ENCODE data around the gene RDH13.
"Not testable (repeated sequence)": the region's sequence is repeated elsewhere in the genome, so short reads cannot be mapped to it uniquely, and the experiment has no call there.

Gene RDH13

DNA sequence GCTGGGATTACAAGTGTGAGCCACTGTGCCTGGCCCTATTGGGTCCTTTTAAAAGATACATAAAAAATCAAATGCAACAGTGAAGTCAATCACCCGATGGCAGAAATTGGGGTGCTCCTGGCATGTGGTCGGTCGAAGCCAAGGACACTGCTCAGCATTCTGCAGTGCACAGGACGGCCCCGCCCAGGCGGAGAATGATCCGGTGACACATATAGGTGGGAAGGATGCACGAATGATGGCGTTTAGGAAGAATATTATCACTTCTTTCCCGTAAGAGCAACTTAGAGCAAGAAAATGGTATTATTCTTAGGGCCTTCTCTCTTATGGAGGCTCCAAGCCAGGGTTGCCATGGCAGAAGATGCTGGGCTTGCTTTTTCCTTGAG lies 21.7 kb downstream of the RDH13 start:
- Histone ChIP-seq H3K9ac (ENCODE audit: low read length) (no peak overlapping the region), H3K9me3 (ENCODE audit: control insufficient read depth, insufficient read depth, low read depth, low read length) (no peaks in the 10 kb centered on the region), H3K27me3 (ENCODE audit: control insufficient read depth, insufficient read depth, low read length) (no peaks in the 10 kb centered on the region), H3K4me3 (ENCODE audit: low read depth, low read length) (no peak overlapping the region), H3K4me1 (ENCODE audit: control insufficient read depth, insufficient read depth, low read length) (no peaks in the 10 kb centered on the region), H3K27ac (ENCODE audit: low read depth, low read length) (no peak overlapping the region), H3K36me3 (ENCODE audit: control insufficient read depth, insufficient read depth, low read length) (peaks cover 49% of the 10 kb centered on the region)

DNA sequence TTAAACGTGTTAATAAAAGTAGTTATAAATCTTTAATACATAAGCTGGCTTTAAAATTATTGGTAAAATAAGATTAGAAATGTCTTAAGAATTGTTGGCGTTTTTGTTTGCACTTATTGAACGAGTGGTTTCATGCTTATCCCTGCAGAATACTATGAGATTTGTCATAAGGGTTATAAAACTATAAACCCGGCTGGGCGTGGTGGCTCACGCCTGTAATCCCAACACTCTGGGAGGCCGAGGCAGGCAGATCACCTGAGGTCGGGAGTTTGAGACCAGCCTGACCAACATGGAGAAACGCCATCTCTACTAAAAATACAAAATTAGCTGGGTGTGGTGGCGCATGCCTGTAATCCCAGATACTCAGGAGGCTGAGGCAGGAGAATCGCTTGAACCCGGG lies 22.3 kb downstream of the RDH13 start:
- H3K9ac ChIP-seq (ENCODE audit: low read length); H3K4me3 ChIP-seq (ENCODE audit: low read depth, low read length); H3K27ac ChIP-seq (ENCODE audit: low read depth, low read length); H3K4me1 ChIP-seq (ENCODE audit: control insufficient read depth, insufficient read depth, low read length); H3K27me3 ChIP-seq (ENCODE audit: control insufficient read depth, insufficient read depth, low read length); H3K9me3 ChIP-seq (ENCODE audit: control insufficient read depth, insufficient read depth, low read depth, low read length): not testable (repeated sequence)
- peaks cover 49% of the 10 kb centered on the region for H3K36me3 ChIP-seq (ENCODE audit: control insufficient read depth, insufficient read depth, low read length)

DNA sequence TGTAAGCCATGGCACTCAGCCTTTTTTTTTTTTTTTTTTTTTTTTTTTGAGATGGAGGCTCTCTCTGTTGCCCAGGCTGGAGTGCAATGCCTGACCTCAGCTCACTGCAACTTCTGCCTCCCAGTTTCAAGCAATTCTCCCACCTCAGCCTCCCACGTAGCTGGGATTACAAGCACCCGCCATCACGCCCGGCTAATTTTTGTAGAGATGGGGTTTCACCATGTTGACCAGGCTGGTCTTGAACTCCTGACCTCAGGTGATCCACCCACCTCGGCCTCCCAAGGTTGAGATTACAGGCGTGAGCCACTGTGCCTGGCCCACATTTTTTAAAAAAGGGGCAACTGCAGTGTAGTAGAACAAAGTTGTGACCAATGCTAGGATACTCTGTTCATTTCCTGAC lies 25.3 kb downstream of the RDH13 start:
- not testable (repeated sequence) for H3K27me3 ChIP-seq (ENCODE audit: control insufficient read depth, insufficient read depth, low read length); H3K9me3 ChIP-seq (ENCODE audit: control insufficient read depth, insufficient read depth, low read depth, low read length); H3K27ac ChIP-seq (ENCODE audit: low read depth, low read length); H3K4me3 ChIP-seq (ENCODE audit: low read depth, low read length); H3K9ac ChIP-seq (ENCODE audit: low read length); H3K4me1 ChIP-seq (ENCODE audit: control insufficient read depth, insufficient read depth, low read length)
- peaks cover 35% of the 10 kb centered on the region for H3K36me3 ChIP-seq (ENCODE audit: control insufficient read depth, insufficient read depth, low read length)

DNA sequence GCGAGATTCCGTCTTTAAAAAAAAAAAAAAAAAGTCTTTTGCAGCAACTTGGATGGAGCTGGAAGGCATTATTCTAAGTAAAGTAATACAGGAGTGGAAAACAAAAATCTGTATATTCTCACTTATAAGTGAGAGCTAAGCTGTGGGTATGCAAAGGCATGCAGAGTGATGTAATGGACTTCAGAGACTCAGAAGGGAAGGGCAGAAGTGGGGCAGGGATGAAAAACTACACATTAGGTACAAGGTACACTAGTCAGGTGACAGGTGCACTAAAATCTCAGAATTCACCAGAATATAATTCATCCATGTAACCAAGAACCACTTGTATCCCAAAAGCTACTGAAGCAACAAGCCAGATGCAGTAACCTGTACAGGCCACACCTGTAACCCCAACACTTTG lies 26.9 kb downstream of the RDH13 start:
- H3K27ac ChIP-seq (ENCODE audit: low read depth, low read length): no peak overlapping the region
- H3K4me3 ChIP-seq (ENCODE audit: low read depth, low read length): no peak overlapping the region

DNA sequence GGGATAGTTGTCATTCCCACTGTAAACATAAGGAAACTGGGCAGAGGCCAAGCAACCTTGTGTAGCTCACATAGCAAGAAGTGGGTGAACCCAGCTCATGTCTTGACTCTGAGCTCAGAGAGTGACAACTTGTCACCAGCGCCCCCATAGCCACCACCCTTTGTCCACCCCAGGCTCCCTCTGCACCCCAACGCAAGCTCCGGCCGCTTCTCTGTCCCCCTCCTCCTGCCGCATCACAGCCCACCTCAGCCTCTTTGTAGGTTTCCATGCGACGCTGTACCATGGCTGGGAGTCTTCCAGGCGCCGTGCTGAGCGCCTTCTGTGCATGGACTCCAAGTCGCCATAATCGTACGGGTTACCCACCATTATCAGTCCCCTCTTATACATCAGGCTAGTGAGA lies 28.2 kb downstream of the RDH13 start:
- no peaks in the 10 kb centered on the region for H3K4me1 ChIP-seq (ENCODE audit: control insufficient read depth, insufficient read depth, low read length)
- H3K4me3 ChIP-seq (ENCODE audit: low read depth, low read length): no peak overlapping the region
- H3K27ac ChIP-seq (ENCODE audit: low read depth, low read length): no peak overlapping the region
- no peaks in the 10 kb centered on the region for H3K9me3 ChIP-seq (ENCODE audit: control insufficient read depth, insufficient read depth, low read depth, low read length)
- H3K36me3 ChIP-seq (ENCODE audit: control insufficient read depth, insufficient read depth, low read length): peaks cover 19% of the 10 kb centered on the region
- H3K27me3 ChIP-seq (ENCODE audit: control insufficient read depth, insufficient read depth, low read length): no peaks in the 10 kb centered on the region
- no peak overlapping the region for H3K9ac ChIP-seq (ENCODE audit: low read length)

More for the DNA sequence above, 26.9 kb downstream of the RDH13 start:
- Histone ChIP-seq H3K4me1 (ENCODE audit: control insufficient read depth, insufficient read depth, low read length) (no peaks in the 10 kb centered on the region), H3K36me3 (ENCODE audit: control insufficient read depth, insufficient read depth, low read length) (peaks cover 20% of the 10 kb centered on the region), H3K9me3 (ENCODE audit: control insufficient read depth, insufficient read depth, low read depth, low read length) (no peaks in the 10 kb centered on the region), H3K9ac (ENCODE audit: low read length) (no peak overlapping the region), H3K27me3 (ENCODE audit: control insufficient read depth, insufficient read depth, low read length) (no peaks in the 10 kb centered on the region)

DNA sequence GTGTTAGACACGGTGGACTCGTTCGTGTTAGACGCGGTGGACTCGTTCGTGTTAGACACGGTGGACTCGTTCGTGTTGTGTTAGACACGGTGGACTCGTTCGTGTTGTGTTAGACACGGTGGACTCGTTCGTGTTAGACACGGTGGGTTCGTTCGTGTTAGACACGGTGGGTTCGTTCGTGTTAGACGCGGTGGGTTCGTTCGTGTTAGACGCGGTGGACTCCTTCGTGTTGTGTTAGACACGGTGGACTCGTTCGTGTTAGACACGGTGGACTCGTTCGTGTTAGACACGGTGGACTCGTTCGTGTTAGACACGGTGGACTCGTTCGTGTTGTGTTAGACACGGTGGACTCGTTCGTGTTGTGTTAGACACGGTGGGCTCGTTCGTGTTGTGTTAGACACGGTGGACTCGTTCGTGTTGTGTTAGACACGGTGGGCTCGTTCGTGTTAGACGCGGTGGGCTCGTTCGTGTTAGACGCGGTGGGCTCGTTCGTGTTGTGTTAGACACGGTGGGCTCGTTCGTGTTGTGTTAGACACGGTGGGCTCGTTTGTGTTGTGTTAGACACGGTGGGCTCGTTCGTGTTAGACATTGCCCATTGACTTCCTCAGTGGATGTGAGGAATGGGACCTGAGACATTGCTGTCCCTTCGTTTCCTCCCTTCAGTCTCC lies 29.8 kb downstream of the RDH13 start:
- H3K27ac ChIP-seq (ENCODE audit: low read depth, low read length); H3K27me3 ChIP-seq (ENCODE audit: control insufficient read depth, insufficient read depth, low read length); H3K4me1 ChIP-seq (ENCODE audit: control insufficient read depth, insufficient read depth, low read length); H3K4me3 ChIP-seq (ENCODE audit: low read depth, low read length); H3K9ac ChIP-seq (ENCODE audit: low read length); H3K9me3 ChIP-seq (ENCODE audit: control insufficient read depth, insufficient read depth, low read depth, low read length): not testable (repeated sequence)
- peaks cover 12% of the 10 kb centered on the region for H3K36me3 ChIP-seq (ENCODE audit: control insufficient read depth, insufficient read depth, low read length)

DNA sequence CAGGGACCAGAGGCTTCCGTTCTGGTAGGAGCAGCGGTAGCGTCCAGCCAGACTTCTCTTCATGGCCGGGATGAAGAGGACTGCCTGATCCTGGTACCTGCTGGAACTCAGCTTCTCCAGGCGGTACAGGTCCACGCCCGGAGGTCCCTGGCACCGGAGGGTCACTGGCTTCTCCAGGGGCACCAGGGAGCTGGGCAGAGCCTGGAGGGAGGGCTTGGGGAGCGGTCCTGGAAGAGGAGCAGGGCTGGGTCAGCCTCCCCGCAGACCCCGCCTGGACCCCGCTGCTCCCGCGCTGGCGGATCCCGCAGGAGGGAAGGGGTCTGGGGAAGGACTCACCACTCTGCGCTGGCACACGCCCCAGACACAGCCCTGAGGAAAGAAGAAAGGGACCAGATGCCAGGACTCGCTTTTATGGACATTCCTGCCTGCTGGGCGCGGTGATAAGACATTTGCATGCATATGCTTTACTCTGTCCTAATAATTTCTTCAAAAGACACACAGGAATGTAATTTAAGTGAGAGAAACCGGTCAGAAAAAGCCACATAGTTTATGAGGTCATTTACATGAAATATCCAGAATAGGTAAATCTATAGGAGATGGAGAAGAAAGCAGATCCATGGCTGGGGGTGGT lies 30.7 kb downstream of the RDH13 start:
- Histone ChIP-seq H3K4me3 (ENCODE audit: low read depth, low read length) (no peak overlapping the region), H3K27ac (ENCODE audit: low read depth, low read length) (no peak overlapping the region), H3K4me1 (ENCODE audit: control insufficient read depth, insufficient read depth, low read length) (no peaks in the 10 kb centered on the region), H3K36me3 (ENCODE audit: control insufficient read depth, insufficient read depth, low read length) (peaks cover 12% of the 10 kb centered on the region), H3K27me3 (ENCODE audit: control insufficient read depth, insufficient read depth, low read length) (no peaks in the 10 kb centered on the region), H3K9ac (ENCODE audit: low read length) (no peak overlapping the region), H3K9me3 (ENCODE audit: control insufficient read depth, insufficient read depth, low read depth, low read length) (no peaks in the 10 kb centered on the region)

DNA sequence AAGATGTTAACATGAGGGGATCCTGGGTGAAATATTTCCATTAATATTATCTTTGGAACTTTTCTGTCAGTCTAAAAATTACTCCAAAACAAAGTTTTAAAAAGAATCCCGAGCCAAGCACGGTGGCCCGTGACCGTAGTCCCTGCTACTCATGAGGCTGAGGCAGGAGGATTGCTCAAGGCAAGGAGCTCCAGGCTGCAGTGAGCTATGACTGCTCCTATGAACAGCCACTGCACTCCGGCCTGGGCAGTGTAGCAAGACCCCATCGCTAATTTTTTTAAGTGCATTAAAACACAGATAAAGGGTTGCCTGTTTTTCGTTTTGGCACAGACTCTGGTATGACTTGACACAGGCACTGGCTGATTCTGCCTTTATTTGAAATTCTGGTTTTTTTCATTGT lies 31.8 kb downstream of the RDH13 start:
- Histone ChIP-seq H3K36me3 (ENCODE audit: control insufficient read depth, insufficient read depth, low read length) (peaks cover 12% of the 10 kb centered on the region), H3K4me1 (ENCODE audit: control insufficient read depth, insufficient read depth, low read length) (no peaks in the 10 kb centered on the region), H3K4me3 (ENCODE audit: low read depth, low read length) (no peak overlapping the region), H3K9ac (ENCODE audit: low read length) (no peak overlapping the region), H3K9me3 (ENCODE audit: control insufficient read depth, insufficient read depth, low read depth, low read length) (no peaks in the 10 kb centered on the region), H3K27me3 (ENCODE audit: control insufficient read depth, insufficient read depth, low read length) (no peaks in the 10 kb centered on the region), H3K27ac (ENCODE audit: low read depth, low read length) (no peak overlapping the region)

DNA sequence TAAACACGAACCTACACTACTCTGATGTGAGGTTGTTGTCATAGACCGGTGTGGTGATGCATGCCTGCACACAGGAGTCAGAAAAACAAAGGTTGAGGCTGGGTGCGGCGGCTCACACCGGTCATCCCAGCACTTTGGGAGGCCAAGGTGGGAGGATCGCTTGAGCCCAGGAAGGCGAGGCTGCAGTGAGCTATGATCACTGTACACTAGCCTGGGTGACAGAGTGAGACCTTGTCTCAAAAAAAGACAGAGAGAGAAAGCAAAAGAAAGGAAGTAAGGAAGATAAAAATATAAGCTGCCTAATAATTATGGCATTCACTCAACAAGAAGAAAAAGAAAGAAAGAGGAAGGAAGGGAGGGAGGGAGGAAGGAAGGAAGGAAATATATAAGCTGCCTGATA lies 34.2 kb downstream of the RDH13 start:
- Histone ChIP-seq H3K36me3 (ENCODE audit: control insufficient read depth, insufficient read depth, low read length) (peaks cover 9% of the 10 kb centered on the region), H3K9ac (ENCODE audit: low read length) (no peak overlapping the region), H3K27me3 (ENCODE audit: control insufficient read depth, insufficient read depth, low read length) (no peaks in the 10 kb centered on the region)

DNA sequence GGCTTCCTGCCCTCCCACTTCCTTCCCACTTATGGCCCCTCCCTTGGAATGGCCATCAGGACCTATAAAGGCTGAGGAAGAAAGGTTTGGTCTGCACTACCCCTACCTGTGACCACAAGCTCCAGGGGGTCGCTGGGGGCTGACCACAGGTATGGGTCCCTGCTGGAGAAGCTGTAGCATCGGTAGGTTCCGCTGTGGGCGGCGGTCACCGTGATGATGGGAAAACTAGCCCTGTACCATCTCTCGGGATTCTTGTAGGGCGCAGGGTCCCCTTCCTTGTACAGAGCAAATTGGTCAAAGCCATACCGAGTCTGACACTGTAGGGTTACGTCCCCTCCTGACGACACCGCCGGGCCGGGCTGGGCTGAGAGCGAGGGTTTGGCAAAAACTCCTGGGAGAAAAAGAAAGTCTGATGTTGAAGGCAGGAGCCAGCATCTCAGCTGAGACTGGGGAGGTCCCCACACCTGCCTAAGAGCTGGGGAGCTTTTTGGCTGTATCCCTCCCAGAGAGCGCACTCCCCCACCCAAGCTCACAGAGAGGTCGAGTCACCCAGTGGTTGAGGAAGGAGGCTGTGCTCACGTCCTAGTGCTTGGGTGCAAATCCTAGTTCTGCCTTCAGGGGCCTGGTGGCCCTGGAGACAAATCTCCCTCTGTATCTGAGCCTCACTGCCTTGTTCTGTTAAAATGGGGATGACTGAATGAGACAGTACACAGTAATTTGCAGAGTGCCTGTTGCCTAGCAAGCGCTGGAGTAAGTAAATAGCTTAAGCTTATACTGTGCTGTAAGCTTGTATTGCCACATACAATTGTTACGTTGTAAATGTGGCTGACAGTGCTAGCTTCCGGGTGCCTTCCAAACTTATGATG lies 35.2 kb downstream of the RDH13 start:
- Histone ChIP-seq H3K9ac (ENCODE audit: low read length) (peak overlapping the region; percentile 5), H3K27me3 (ENCODE audit: control insufficient read depth, insufficient read depth, low read length) (no peaks in the 10 kb centered on the region), H3K4me3 (ENCODE audit: low read depth, low read length) (no peak overlapping the region), H3K27ac (ENCODE audit: low read depth, low read length) (no peak overlapping the region), H3K36me3 (ENCODE audit: control insufficient read depth, insufficient read depth, low read length) (peaks cover 16% of the 10 kb centered on the region), H3K4me1 (ENCODE audit: control insufficient read depth, insufficient read depth, low read length) (no peaks in the 10 kb centered on the region), H3K9me3 (ENCODE audit: control insufficient read depth, insufficient read depth, low read depth, low read length) (peaks cover 3% of the 10 kb centered on the region; the same call in 1 of the 2 replicates)

More for the DNA sequence above, 34.2 kb downstream of the RDH13 start:
- H3K9me3 ChIP-seq (ENCODE audit: control insufficient read depth, insufficient read depth, low read depth, low read length): no peaks in the 10 kb centered on the region
- no peak overlapping the region for H3K27ac ChIP-seq (ENCODE audit: low read depth, low read length)
- H3K4me1 ChIP-seq (ENCODE audit: control insufficient read depth, insufficient read depth, low read length): no peaks in the 10 kb centered on the region
- H3K4me3 ChIP-seq (ENCODE audit: low read depth, low read length): no peak overlapping the region

DNA sequence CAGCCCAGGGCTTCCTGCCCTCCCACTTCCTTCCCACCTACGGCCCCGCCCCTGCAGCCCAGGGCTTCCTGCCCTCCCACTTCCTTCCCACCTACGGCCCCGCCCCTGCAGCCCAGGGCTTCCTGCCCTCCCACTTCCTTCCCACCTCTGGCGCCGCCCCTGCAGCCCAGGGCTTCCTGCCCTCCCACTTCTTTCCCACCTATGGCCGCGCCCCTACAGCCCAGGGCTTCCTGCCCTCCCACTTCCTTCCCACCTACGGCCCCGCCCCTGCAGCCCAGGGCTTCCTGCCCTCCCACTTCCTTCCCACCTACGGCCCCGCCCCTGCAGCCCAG lies 35.8 kb downstream of the RDH13 start:
- peaks cover 16% of the 10 kb centered on the region for H3K36me3 ChIP-seq (ENCODE audit: control insufficient read depth, insufficient read depth, low read length)
- not testable (repeated sequence) for H3K27me3 ChIP-seq (ENCODE audit: control insufficient read depth, insufficient read depth, low read length); H3K9me3 ChIP-seq (ENCODE audit: control insufficient read depth, insufficient read depth, low read depth, low read length); H3K27ac ChIP-seq (ENCODE audit: low read depth, low read length); H3K4me1 ChIP-seq (ENCODE audit: control insufficient read depth, insufficient read depth, low read length); H3K4me3 ChIP-seq (ENCODE audit: low read depth, low read length); H3K9ac ChIP-seq (ENCODE audit: low read length)

Measured in HUES6 (cell line).